Nephron (organoid): ENCODE measurements around the gene MR1.

ENCODE experiments used
- H3K27ac Mint-ChIP-seq, 3 experiments: 2 replicates each; pipeline ENCODE4 v1.8.0; 2020; ENCODE audit warnings: mixed read lengths in 3 of 3, mild to moderate bottlenecking in 2 of 3, moderate library complexity in 1 of 3
- H3K27me3 Mint-ChIP-seq: 2 replicates; pipeline ENCODE4 v1.8.0; 2021; ENCODE audit warnings: low read depth, mild to moderate bottlenecking, moderate library complexity, mixed read lengths
- H3K36me3 Mint-ChIP-seq: 2 replicates; pipeline ENCODE4 v1.8.0; 2020; ENCODE audit warnings: low read depth, mixed read lengths
- H3K4me1 Mint-ChIP-seq: 2 replicates; pipeline ENCODE4 v1.8.0; 2020; ENCODE audit warnings: mixed read lengths
- H3K4me3 Mint-ChIP-seq, 3 experiments: 2 replicates each; pipeline ENCODE4 v1.8.0; 2020; ENCODE audit warnings: mild to moderate bottlenecking in 3 of 3, mixed read lengths in 3 of 3, moderate library complexity in 2 of 3
- H3K9me3 Mint-ChIP-seq: 2 replicates; pipeline ENCODE4 v1.8.0; 2020; ENCODE audit warnings: mixed read lengths
- TF ChIP-seq, protein P1 (sequence below), 3 experiments: fragments of 200-600 bp; sonication (generic); IDR thresholded peaks; one replicate each; pipeline ENCODE4 v1.5.0; 2021; ENCODE audit warnings: antibody characterized with exemption in 3 of 3; ENCODE audit not compliant: unreplicated experiment in 3 of 3

Gene MR1

GRCh38 chr1:181062836-181063428 lies 29.1 kb downstream of the MR1 start:
- no peaks in the 10 kb centered on the region for H3K36me3 Mint-ChIP-seq
- H3K27me3 Mint-ChIP-seq = peaks cover 4% of the 10 kb centered on the region
- peaks cover 15% of the 10 kb centered on the region for H3K4me1 Mint-ChIP-seq
- peaks cover 5% of the 10 kb centered on the region for H3K9me3 Mint-ChIP-seq
- H3K4me3 Mint-ChIP-seq = no peak overlapping the region
- TF ChIP-seq, protein P1, sequence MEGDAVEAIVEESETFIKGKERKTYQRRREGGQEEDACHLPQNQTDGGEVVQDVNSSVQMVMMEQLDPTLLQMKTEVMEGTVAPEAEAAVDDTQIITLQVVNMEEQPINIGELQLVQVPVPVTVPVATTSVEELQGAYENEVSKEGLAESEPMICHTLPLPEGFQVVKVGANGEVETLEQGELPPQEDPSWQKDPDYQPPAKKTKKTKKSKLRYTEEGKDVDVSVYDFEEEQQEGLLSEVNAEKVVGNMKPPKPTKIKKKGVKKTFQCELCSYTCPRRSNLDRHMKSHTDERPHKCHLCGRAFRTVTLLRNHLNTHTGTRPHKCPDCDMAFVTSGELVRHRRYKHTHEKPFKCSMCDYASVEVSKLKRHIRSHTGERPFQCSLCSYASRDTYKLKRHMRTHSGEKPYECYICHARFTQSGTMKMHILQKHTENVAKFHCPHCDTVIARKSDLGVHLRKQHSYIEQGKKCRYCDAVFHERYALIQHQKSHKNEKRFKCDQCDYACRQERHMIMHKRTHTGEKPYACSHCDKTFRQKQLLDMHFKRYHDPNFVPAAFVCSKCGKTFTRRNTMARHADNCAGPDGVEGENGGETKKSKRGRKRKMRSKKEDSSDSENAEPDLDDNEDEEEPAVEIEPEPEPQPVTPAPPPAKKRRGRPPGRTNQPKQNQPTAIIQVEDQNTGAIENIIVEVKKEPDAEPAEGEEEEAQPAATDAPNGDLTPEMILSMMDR (IDR thresholded peaks at IDR 0.05; ENCODE audit: unreplicated experiment in 3 of 3) = no peak
- no peak overlapping the region for H3K27ac Mint-ChIP-seq

GRCh38 chr1:181064011-181064623 lies 30.3 kb downstream of the MR1 start:
- no peak overlapping the region for H3K27ac Mint-ChIP-seq
- H3K27me3 Mint-ChIP-seq = peaks cover 4% of the 10 kb centered on the region

DNA sequence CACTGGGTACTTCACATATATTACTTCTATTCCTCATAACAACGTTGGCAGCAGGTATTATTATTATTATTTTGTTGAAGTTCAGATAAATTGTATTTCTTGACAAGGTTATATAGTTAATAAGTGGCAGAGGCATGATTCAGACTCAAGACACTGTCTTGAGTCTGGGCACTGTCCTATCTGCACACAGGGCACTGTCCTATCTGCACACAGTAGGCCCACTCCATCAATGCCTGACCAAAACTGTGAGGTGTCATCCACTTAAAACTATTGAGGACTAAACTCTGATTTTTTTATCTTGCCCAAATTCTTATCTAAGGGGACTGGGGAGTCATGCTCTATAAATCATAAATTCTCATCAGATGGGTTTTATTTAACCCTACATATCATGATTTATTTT lies 30.9 kb downstream of the MR1 start:
- Mint-ChIP-seq H3K36me3 (no peaks in the 10 kb centered on the region), H3K4me3 (no peak overlapping the region), H3K27me3 (no peaks in the 10 kb centered on the region), H3K4me1 (peaks cover 15% of the 10 kb centered on the region), H3K27ac (no peak overlapping the region), H3K9me3 (peaks cover under 1% of the 10 kb centered on the region)
- TF ChIP-seq, protein P1 (IDR thresholded peaks at IDR 0.05; ENCODE audit: unreplicated experiment in 3 of 3) = no peak

More at GRCh38 chr1:181064011-181064623, 30.3 kb downstream of the MR1 start:
- peaks cover 5% of the 10 kb centered on the region for H3K9me3 Mint-ChIP-seq
- H3K4me1 Mint-ChIP-seq = peaks cover 15% of the 10 kb centered on the region
- TF ChIP-seq, protein P1 (IDR thresholded peaks at IDR 0.05; ENCODE audit: unreplicated experiment in 3 of 3) = no peak
- H3K4me3 Mint-ChIP-seq = no peak overlapping the region
- no peaks in the 10 kb centered on the region for H3K36me3 Mint-ChIP-seq

DNA sequence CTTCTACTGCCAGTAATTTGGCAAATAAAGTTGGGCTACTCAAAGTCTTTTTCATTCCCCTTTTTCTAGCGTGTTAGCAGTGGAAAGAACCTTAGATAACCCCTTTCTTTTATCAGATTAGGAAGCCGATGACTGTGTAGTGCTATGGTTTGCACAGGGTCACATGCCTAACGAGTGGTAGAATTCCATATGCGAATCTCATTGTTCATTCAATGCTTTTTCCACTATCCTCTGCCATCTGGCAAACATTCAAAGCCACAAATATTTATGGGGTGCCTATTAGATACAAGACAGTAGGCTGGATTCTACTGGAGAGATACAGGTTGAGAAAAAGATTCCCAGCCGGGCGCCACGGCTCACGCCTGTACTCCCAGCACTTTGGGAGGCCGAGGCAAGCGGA lies 39.9 kb downstream of the MR1 start:
- Mint-ChIP-seq H3K36me3 (no peaks in the 10 kb centered on the region), H3K27ac (no peak overlapping the region)
- TF ChIP-seq, protein P1 (IDR thresholded peaks at IDR 0.05; ENCODE audit: unreplicated experiment in 3 of 3) = no peak

GRCh38 chr1:181075766-181076350 lies 42.1 kb downstream of the MR1 start:
- Mint-ChIP-seq H3K9me3 (no peaks in the 10 kb centered on the region), H3K36me3 (no peaks in the 10 kb centered on the region), H3K27me3 (peaks cover 4% of the 10 kb centered on the region), H3K4me1 (no peaks in the 10 kb centered on the region), H3K4me3 (no peak overlapping the region), H3K27ac (no peak overlapping the region)
- TF ChIP-seq, protein P1 (IDR thresholded peaks at IDR 0.05; ENCODE audit: unreplicated experiment in 3 of 3) = no peak

More for the DNA sequence above, 39.9 kb downstream of the MR1 start:
- no peak overlapping the region for H3K4me3 Mint-ChIP-seq
- peaks cover 4% of the 10 kb centered on the region for H3K27me3 Mint-ChIP-seq
- no peaks in the 10 kb centered on the region for H3K9me3 Mint-ChIP-seq
- no peaks in the 10 kb centered on the region for H3K4me1 Mint-ChIP-seq
